ENCODE results near the gene GABPB1. TPM values are rescaled to one million over a fixed set of nuclear protein-coding genes. Genes with fewer than 3 reads are reported as not detected.

GABPB1 gene
- total and polyA plus RNA-seq, 8 donors = 4.1 to 94.6 (median 9.5) TPM

DNA sequence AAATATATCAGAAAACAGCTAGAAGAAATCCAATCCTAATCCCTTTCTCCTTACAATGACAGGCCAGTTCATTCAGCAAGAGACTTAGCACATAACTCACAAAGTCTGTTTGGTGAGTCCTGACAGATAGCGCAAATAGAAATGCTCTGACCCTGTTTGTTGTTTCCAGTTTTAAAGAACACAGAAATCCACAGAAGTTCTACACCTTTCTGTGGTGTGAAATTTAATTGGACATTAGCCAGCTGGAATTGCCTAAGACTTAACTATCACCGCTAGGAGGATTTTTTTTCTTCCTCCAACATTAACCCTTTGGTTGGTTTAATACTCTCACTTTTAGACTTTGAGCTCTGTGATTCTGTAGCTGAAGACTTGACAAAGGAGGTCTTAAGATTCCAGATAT lies 120.2 kb downstream of the GABPB1 start:
- TF ChIP-seq, protein P1, sequence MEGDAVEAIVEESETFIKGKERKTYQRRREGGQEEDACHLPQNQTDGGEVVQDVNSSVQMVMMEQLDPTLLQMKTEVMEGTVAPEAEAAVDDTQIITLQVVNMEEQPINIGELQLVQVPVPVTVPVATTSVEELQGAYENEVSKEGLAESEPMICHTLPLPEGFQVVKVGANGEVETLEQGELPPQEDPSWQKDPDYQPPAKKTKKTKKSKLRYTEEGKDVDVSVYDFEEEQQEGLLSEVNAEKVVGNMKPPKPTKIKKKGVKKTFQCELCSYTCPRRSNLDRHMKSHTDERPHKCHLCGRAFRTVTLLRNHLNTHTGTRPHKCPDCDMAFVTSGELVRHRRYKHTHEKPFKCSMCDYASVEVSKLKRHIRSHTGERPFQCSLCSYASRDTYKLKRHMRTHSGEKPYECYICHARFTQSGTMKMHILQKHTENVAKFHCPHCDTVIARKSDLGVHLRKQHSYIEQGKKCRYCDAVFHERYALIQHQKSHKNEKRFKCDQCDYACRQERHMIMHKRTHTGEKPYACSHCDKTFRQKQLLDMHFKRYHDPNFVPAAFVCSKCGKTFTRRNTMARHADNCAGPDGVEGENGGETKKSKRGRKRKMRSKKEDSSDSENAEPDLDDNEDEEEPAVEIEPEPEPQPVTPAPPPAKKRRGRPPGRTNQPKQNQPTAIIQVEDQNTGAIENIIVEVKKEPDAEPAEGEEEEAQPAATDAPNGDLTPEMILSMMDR (IDR thresholded peaks at IDR 0.05) = no peak
- TF ChIP-seq POLR2AphosphoS5 (IDR thresholded peaks at IDR 0.05) (no peak), POLR2A (IDR thresholded peaks at IDR 0.05) (no peak), EP300 (IDR thresholded peaks at IDR 0.05) (no peak)
- no peaks in the 10 kb centered on the region for H3K36me3 ChIP-seq
- H3K4me3 ChIP-seq = no peak overlapping the region
- DNase-seq = peak in 1 of 2 donors; percentile 17
- no peaks in the 10 kb centered on the region for H3K27me3 ChIP-seq
- H3K9me3 ChIP-seq = no peaks in the 10 kb centered on the region
- 37 to 57% (median 41%) methylated on average over 2 of the region's 2 CpGs for WGBS, 5 donors
- no peak overlapping the region for H3K27ac ChIP-seq
- intact Hi-C loops (cut with DNase I; ENCODE audit: low total_unique reads) = no loop called here
- H3K4me1 ChIP-seq = no peaks in the 10 kb centered on the region

DNA sequence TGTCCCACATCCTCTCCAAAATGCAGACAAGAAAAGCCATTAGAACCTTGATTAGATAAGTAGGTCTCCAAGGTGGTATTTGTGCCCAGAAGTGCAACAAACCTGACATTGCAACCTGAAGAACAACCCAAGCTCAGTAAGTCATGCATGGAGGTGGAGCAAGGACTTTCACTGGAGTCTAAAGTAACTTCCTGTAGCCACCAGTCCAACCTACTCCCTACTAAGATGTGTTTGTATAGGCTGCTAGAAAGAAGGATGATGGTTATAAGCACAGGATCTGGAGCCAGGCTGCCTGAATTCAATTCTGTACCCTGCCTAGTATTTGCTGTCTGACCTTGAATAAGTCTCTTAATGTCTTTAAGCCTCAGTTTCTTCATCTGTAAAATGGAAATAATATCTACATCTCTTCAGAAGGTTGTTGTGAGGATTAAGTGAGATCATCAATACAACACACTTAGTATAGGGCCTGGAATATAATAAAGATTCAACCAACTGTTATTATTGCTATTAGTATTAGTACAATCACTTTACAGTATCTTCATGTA lies 121.7 kb downstream of the GABPB1 start:
- Histone ChIP-seq H3K36me3 (no peaks in the 10 kb centered on the region), H3K4me3 (no peak overlapping the region), H3K9me3 (no peaks in the 10 kb centered on the region), H3K27ac (no peak overlapping the region), H3K27me3 (no peaks in the 10 kb centered on the region), H3K4me1 (no peaks in the 10 kb centered on the region)
- no peak for DNase-seq
- intact Hi-C loops (cut with DNase I; ENCODE audit: low total_unique reads) = no loop called here
- TF ChIP-seq, protein P1 (IDR thresholded peaks at IDR 0.05) = no peak
- TF ChIP-seq EP300 (IDR thresholded peaks at IDR 0.05) (no peak), POLR2A (IDR thresholded peaks at IDR 0.05) (no peak), POLR2AphosphoS5 (IDR thresholded peaks at IDR 0.05) (no peak)

DNA sequence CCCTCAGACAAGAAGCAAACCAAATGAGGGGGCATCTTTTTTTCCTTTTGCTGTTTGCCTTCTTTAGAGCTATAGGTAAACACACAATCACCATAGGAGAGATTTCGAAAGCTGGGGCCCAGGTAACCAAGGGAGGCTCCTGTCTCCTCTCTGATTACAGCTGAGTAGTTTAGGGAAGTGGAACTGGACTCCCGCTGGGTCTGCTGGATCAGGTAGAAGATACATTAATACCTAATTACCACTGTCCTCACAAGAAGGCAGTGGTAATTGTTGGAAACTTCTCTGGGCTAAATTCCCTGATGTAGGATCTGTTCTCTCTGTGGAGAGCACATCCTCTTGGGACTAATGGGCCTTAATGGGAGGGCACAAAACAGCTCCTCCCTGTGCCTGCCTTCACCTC lies 122.2 kb downstream of the GABPB1 start:
- intact Hi-C loops (cut with DNase I; ENCODE audit: low total_unique reads) = no loop called here
- no peaks in the 10 kb centered on the region for H3K9me3 ChIP-seq
- H3K27ac ChIP-seq = no peak overlapping the region
- 75 to 86% (median 82%) methylated on average over 2 of the region's 2 CpGs for WGBS, 5 donors
- H3K4me3 ChIP-seq = no peak overlapping the region
- H3K4me1 ChIP-seq = no peaks in the 10 kb centered on the region
- no peak for DNase-seq
- TF ChIP-seq POLR2A (IDR thresholded peaks at IDR 0.05) = no peak
- TF ChIP-seq, protein P1 (IDR thresholded peaks at IDR 0.05) = no peak
- TF ChIP-seq POLR2AphosphoS5 (IDR thresholded peaks at IDR 0.05) = no peak
- TF ChIP-seq EP300 (IDR thresholded peaks at IDR 0.05) = no peak
- no peaks in the 10 kb centered on the region for H3K36me3 ChIP-seq
- H3K27me3 ChIP-seq = no peaks in the 10 kb centered on the region

- intact Hi-C loops (cut with DNase I; ENCODE audit: low total_unique reads) = no loop called here
- no peaks in the 10 kb centered on the region for H3K4me1 ChIP-seq
- TF ChIP-seq POLR2A (IDR thresholded peaks at IDR 0.05) (no peak), EP300 (IDR thresholded peaks at IDR 0.05) (no peak), POLR2AphosphoS5 (IDR thresholded peaks at IDR 0.05) (no peak)
- TF ChIP-seq, protein P1 (IDR thresholded peaks at IDR 0.05) = no peak
- no peak for DNase-seq
- H3K4me3 ChIP-seq = no peak overlapping the region
- no peaks in the 10 kb centered on the region for H3K36me3 ChIP-seq
- H3K9me3 ChIP-seq = no peaks in the 10 kb centered on the region
- H3K27me3 ChIP-seq = no peaks in the 10 kb centered on the region
- H3K27ac ChIP-seq = no peak overlapping the region
These were observed 123.2 kb downstream of the GABPB1 start for GRCh38 chr15:50231761-50232160.

Measured in stomach (tissue), 9 donors.